Neutrophil (primary cell): Measurements from ENCODE around the gene PMVK.

ENCODE experiments used
- H3K27ac ChIP-seq: fragments of 200-600 bp; sonication (generic); 2 replicates; pipeline ENCODE4 v1.5.1; 2016; ENCODE audit warnings: mild to moderate bottlenecking, moderate library complexity
- H3K27me3 ChIP-seq: fragments of 200-600 bp; sonication (generic); 2 replicates; pipeline ENCODE4 v1.6.0; 2016; ENCODE audit warnings: mild to moderate bottlenecking
- H3K36me3 ChIP-seq: fragments of 200-600 bp; sonication (generic); 2 replicates; pipeline ENCODE4 v1.5.1; 2017
- H3K4me1 ChIP-seq, 2 experiments: fragments of 200-600 bp in 1 of 2; sonication (generic) in 1 of 2; 1 replicate in 1 of 2; 2 replicates in 1 of 2; pipeline versions ENCODE4 v1.5.1 to v1.6.1; 2013 to 2016; ENCODE audit warnings: low read depth in 1 of 2, low read length in 1 of 2, mild to moderate bottlenecking in 1 of 2, moderate library complexity in 1 of 2; ENCODE audit not compliant: control insufficient read depth in 1 of 2, insufficient read depth in 1 of 2
- H3K4me3 ChIP-seq, 2 experiments: fragments of 200-600 bp in 1 of 2; sonication (generic) in 1 of 2; 1 replicate in 1 of 2; 2 replicates in 1 of 2; pipeline ENCODE4 v1.5.1; 2013 to 2016; ENCODE audit warnings: low read depth in 1 of 2, low read length in 1 of 2, mild to moderate bottlenecking in 1 of 2, moderate library complexity in 1 of 2
- H3K9me3 ChIP-seq: fragments of 200-600 bp; sonication (generic); 2 replicates; pipeline ENCODE4 v1.5.1; 2016
- CTCF ChIP-seq: fragments of 200-600 bp; sonication (generic); IDR thresholded peaks from 2 replicates; pipeline ENCODE4 v1.5.1; 2016; ENCODE audit warnings: antibody characterized with exemption

PMVK gene

GRCh38 chr1:154959426-154959780, 22.9 kb upstream of the PMVK start:
- peaks cover 28% of the 10 kb centered on the region for H3K36me3 ChIP-seq
- no peaks in the 10 kb centered on the region for H3K9me3 ChIP-seq
- no peak overlapping the region for H3K4me3 ChIP-seq
- no peak for TF ChIP-seq CTCF
- H3K27ac ChIP-seq, result peak overlapping the region; percentile 12
- H3K4me1 ChIP-seq, result peaks cover 43 to 51% of the 10 kb centered on the region in 2 experiments
- H3K27me3 ChIP-seq, result no peaks in the 10 kb centered on the region

- Histone ChIP-seq H3K4me3 (no peak overlapping the region), H3K9me3 (no peaks in the 10 kb centered on the region), H3K27ac (peak overlapping the region; percentile 36), H3K4me1 (peaks cover 48 to 56% of the 10 kb centered on the region in 2 experiments), H3K36me3 (peaks cover 23% of the 10 kb centered on the region), H3K27me3 (no peaks in the 10 kb centered on the region)
- no peak for TF ChIP-seq CTCF
Observed at GRCh38 chr1:154958681-154959425, 22.3 kb upstream of the PMVK start.

GRCh38 chr1:154958036-154958435, 21.5 kb upstream of the PMVK start:
- no peak overlapping the region for H3K4me3 ChIP-seq
- peaks cover 50 to 64% of the 10 kb centered on the region in 2 experiments for H3K4me1 ChIP-seq
- TF ChIP-seq CTCF, result no peak
- H3K27me3 ChIP-seq, result no peaks in the 10 kb centered on the region
- peak overlapping the region; percentile 36 for H3K27ac ChIP-seq
- peaks cover 15% of the 10 kb centered on the region for H3K36me3 ChIP-seq
- no peaks in the 10 kb centered on the region for H3K9me3 ChIP-seq

GRCh38 chr1:154957091-154957657, 20.7 kb upstream of the PMVK start:
- H3K36me3 ChIP-seq, result peaks cover 11% of the 10 kb centered on the region
- H3K9me3 ChIP-seq, result no peaks in the 10 kb centered on the region
- no peak for TF ChIP-seq CTCF
- H3K4me1 ChIP-seq, result peaks cover 52 to 64% of the 10 kb centered on the region in 2 experiments
- peak overlapping the region; percentile 95 for H3K27ac ChIP-seq
- H3K27me3 ChIP-seq, result no peaks in the 10 kb centered on the region
- no peak overlapping the region for H3K4me3 ChIP-seq

GRCh38 chr1:154956544-154956941, 20.0 kb upstream of the PMVK start:
- H3K27ac ChIP-seq, result peak overlapping the region; percentile 95
- peaks cover 15% of the 10 kb centered on the region for H3K36me3 ChIP-seq
- no peaks in the 10 kb centered on the region for H3K27me3 ChIP-seq
- no peaks in the 10 kb centered on the region for H3K9me3 ChIP-seq
- peaks cover 56 to 67% of the 10 kb centered on the region in 2 experiments for H3K4me1 ChIP-seq
- TF ChIP-seq CTCF, result no peak
- peak overlapping the region; percentile 78 to 83 for H3K4me3 ChIP-seq
